MG63 (cell line): ENCODE measurements around the gene RNF213. TPM values are rescaled to one million over a fixed set of nuclear protein-coding genes. Genes with fewer than 3 reads are reported as not detected.
A peak's percentile ranks its signal among the peaks of the same experiment; 100 is the strongest.

Source experiments
- DNase-seq: peaks from one replicate; pipeline ENCODE4 v3.0.0-alpha.2; 2020
- H3K27me3 ChIP-seq: fragments of 250-450 bp; sonication (Bioruptor Pico); 2 replicates; pipeline ENCODE4 v1.5.1; 2020; ENCODE audit warnings: mild to moderate bottlenecking, moderate library complexity
- H3K36me3 ChIP-seq: fragments of 250-450 bp; sonication (Bioruptor Pico); 2 replicates; pipeline ENCODE4 v1.5.1; 2020; ENCODE audit warnings: mild to moderate bottlenecking, moderate library complexity
- H3K4me3 ChIP-seq: fragments of 250-450 bp; sonication (Bioruptor Pico); 2 replicates; pipeline ENCODE4 v1.5.1; 2020; ENCODE audit warnings: mild to moderate bottlenecking, moderate library complexity
- H3K9me3 ChIP-seq: fragments of 250-450 bp; sonication (Bioruptor Pico); 2 replicates; pipeline ENCODE4 v1.5.1; 2020; ENCODE audit warnings: mild to moderate bottlenecking, moderate library complexity
- total RNA-seq: library from RNA; depleted of rRNA; stranded (reverse); fragments of >200 nt; shearing (Covaris generic); gene quantifications from 2 replicates; pipeline ENCODE4 v1.2.3, GENCODE V29; 2014; ENCODE audit warnings: low replicate concordance

Gene RNF213
- total RNA-seq, 1 experiment from 2014 or later, result 22.5 TPM

DNA sequence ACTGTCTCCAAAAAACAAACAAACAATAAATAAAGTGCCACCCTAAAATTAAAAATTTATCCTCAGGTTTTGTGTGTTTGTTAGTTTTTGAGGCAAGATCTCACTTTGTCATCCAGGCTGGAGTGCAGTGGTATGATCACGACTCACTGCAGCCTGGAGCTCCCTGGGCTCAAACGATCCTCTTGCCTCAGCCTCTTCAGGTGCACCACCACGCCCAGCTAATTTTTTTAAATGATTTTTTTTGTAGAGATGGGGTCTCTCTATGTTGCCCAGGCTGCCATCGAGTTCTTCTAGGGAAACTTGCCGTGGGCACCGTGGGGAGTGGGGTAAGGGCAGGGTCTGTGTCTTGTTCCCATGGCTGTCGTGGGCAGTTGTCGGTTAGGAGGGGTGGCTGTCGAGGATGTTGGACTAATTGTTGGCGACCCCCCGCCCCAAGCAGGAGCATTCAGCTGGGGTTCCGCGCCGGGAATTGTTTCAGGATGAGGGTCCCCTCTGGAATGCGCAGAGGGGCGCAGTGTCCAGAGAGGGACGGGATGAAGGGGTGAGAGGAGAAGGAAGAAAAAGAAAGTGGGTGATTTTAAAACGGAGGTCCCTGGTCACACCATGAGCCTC is 1.1 kb upstream of the RNF213 start:
- Histone ChIP-seq H3K9me3 (no peaks in the 10 kb centered on the region), H3K4me3 (peak overlapping the region; percentile 57), H3K27me3 (no peaks in the 10 kb centered on the region), H3K36me3 (peaks cover 13% of the 10 kb centered on the region)
- DNase-seq, result peak; percentile 41

DNA sequence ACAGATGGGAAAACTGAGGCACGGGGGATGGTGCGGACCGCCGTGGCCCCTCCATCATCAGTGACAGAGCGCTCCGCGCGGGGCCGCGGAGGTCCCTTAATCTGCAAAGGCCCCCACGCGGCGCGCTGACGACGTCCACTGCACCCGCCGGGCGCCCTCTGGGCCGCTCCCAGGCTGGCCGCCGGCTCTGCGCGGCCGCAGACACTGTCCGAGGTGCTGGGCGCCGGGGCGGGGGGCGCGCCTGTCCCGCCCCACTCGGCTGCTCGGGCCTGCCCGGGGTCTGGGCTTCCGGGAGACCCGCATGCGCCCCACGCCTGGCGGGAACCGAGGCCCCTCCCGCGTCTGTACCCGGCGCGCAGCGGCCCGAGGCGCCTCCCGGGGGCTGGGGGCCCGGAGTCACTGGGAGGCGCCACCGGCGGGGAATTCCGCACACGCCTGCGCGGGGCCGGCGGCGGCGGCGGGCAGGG is 550 bp upstream of the RNF213 start:
- DNase-seq, result peak; percentile 85
- H3K4me3 ChIP-seq, result peak overlapping the region; percentile 57
- no peaks in the 10 kb centered on the region for H3K9me3 ChIP-seq
- H3K27me3 ChIP-seq, result no peaks in the 10 kb centered on the region
- peaks cover 16% of the 10 kb centered on the region for H3K36me3 ChIP-seq

GRCh38 chr17:80261159-80261894 is 675 bp downstream of the RNF213 start:
- H3K36me3 ChIP-seq, result peaks cover 28% of the 10 kb centered on the region
- DNase-seq, result peak; percentile 40

GRCh38 chr17:80261895-80262279 is 1.2 kb downstream of the RNF213 start:
- no peaks in the 10 kb centered on the region for H3K9me3 ChIP-seq
- H3K36me3 ChIP-seq, result peaks cover 34% of the 10 kb centered on the region
- no peak for DNase-seq
- H3K4me3 ChIP-seq, result peak overlapping the region; percentile 82
- no peaks in the 10 kb centered on the region for H3K27me3 ChIP-seq

More at GRCh38 chr17:80261159-80261894, 675 bp downstream of the RNF213 start:
- Histone ChIP-seq H3K9me3 (no peaks in the 10 kb centered on the region), H3K4me3 (peak overlapping the region; percentile 82), H3K27me3 (no peaks in the 10 kb centered on the region)

- Histone ChIP-seq H3K9me3 (no peaks in the 10 kb centered on the region), H3K36me3 (peaks cover 35% of the 10 kb centered on the region), H3K27me3 (no peaks in the 10 kb centered on the region), H3K4me3 (no peak overlapping the region)
- no peak for DNase-seq
These were observed 1.6 kb downstream of the RNF213 start for GRCh38 chr17:80262291-80262690.

GRCh38 chr17:80262775-80263244 is 2.2 kb downstream of the RNF213 start:
- Histone ChIP-seq H3K27me3 (no peaks in the 10 kb centered on the region), H3K4me3 (no peak overlapping the region), H3K9me3 (no peaks in the 10 kb centered on the region), H3K36me3 (peaks cover 38% of the 10 kb centered on the region)
- DNase-seq, result no peak

- no peaks in the 10 kb centered on the region for H3K27me3 ChIP-seq
- H3K36me3 ChIP-seq, result peaks cover 42% of the 10 kb centered on the region
- no peaks in the 10 kb centered on the region for H3K9me3 ChIP-seq
- H3K4me3 ChIP-seq, result no peak overlapping the region
- DNase-seq, result no peak
These were observed 2.9 kb downstream of the RNF213 start for GRCh38 chr17:80263253-80264204.

DNA sequence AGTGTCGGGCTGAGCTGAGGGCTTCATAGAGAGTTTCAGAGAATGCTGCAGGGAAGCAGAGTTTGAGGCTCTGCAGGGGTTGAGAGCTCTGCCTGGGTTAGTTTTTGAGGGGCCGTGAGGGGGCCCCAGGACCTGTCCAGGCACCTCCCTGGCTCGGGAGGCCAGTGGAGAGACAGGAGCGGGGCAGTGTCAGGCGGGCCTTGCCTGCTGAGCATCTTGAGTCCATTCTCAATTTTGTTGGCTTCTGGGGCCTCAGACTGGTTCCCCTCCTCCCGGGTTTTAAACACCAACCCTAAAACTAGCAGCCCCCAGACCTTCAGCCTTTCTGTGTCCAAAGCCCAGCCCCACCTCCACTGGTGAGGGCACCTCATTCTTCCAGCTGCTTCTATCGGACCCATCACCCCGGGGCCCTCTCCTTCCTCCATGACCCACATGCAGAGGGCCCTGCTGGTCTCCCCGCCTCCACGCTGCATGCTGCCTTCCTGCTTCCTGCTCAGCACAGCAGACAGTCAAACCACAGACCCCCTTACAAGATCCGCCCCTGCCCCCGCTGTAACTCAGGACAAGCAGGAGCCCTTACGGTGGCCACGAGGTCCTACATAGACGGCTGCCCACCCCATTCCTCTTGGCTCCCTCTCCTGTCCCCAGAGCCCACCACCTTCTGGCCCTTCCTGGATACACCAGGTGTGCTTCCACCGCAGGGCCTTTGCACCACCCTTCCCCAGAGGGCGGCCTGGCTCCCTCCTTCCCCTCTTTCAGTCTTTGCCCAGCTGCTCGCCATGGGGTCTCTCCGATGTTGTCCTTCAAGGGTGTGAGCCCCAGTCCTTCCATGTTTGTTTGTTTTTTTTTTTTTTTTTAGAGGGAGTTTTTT is 3.8 kb downstream of the RNF213 start:
- H3K4me3 ChIP-seq, result no peak overlapping the region
- peaks cover 51% of the 10 kb centered on the region for H3K36me3 ChIP-seq
- no peaks in the 10 kb centered on the region for H3K9me3 ChIP-seq
- no peak for DNase-seq
- H3K27me3 ChIP-seq, result no peaks in the 10 kb centered on the region

DNA sequence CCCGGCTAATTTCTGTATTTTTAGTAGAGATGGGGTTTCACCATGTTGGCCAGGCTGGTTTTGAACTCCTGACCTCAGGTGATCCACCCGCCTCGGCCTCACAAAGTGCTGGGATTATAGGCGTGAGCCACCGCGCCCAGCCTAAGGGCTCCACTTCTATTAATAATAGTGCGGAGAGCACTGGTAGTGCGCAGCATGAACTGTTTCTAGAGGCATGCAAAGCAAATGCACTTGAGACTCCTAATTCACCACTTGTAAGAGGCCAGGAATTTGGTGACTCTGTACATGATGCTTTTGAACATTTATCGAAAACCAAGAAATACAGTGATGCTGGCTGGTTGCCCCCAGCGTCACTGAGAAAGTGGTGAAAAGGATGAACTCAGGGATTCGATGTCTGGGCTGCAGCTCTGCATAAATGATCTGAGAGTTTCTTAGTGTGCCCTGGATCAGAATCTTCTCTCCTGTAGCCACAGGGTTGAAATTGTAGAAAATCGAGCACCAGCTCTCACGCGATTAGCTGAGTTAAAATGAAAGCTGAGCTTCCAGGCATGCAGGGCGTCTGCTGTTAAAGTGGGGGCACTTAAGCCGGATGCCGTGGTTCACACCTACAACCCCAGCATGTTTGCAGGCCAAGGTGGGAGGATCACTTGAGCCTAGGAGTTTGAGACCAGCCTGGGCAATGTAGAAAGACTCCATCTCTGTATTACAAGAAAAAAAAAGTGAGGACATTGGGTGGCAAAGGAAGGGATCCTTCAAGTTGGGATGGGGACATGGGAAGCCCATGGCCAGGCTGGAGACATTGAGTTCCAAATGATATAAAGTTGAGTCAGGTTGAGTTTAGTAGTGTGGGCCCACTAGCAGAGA is 4.8 kb downstream of the RNF213 start:
- no peak for DNase-seq
- Histone ChIP-seq H3K9me3 (no peaks in the 10 kb centered on the region), H3K27me3 (no peaks in the 10 kb centered on the region), H3K4me3 (no peak overlapping the region), H3K36me3 (peaks cover 56% of the 10 kb centered on the region)

GRCh38 chr17:80267391-80267790 is 6.7 kb downstream of the RNF213 start:
- Histone ChIP-seq H3K9me3 (0 out of 2 replicates have a peak, but pooled peaks cover 2% of the 10 kb centered on the region), H3K36me3 (peaks cover 66% of the 10 kb centered on the region), H3K4me3 (no peak overlapping the region), H3K27me3 (no peaks in the 10 kb centered on the region)
- DNase-seq, result no peak

GRCh38 chr17:80268427-80268826 is 7.8 kb downstream of the RNF213 start:
- H3K9me3 ChIP-seq, result 0 out of 2 replicates have a peak, but pooled peaks cover 2% of the 10 kb centered on the region
- no peaks in the 10 kb centered on the region for H3K27me3 ChIP-seq
- peaks cover 64% of the 10 kb centered on the region for H3K36me3 ChIP-seq
- DNase-seq, result no peak
- H3K4me3 ChIP-seq, result no peak overlapping the region

GRCh38 chr17:80269405-80269807 is 8.8 kb downstream of the RNF213 start:
- DNase-seq, result no peak
- 0 out of 2 replicates have a peak, but pooled peaks cover 2% of the 10 kb centered on the region for H3K9me3 ChIP-seq
- H3K27me3 ChIP-seq, result no peaks in the 10 kb centered on the region
- no peak overlapping the region for H3K4me3 ChIP-seq
- peaks cover 55% of the 10 kb centered on the region for H3K36me3 ChIP-seq

DNA sequence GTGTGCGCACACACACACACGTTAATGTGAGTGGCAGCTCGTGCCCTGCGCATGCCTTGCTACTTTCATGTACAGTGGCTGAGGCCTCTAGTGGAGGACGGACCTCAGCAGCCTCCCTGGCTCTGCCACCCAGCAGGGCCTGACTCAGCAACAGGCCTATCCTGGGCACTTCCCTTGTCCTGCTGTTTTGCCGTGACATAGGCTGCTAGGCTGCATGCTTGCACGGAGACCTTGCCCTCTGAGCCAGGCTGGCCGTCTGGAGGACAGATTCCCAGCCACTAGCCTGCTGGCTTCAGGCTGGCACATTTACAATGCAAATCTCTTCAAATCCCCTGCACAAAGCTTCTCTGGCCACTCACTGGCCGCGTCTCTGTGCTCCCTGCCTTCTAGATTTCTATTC is 9.5 kb downstream of the RNF213 start:
- DNase-seq, result no peak
- Histone ChIP-seq H3K36me3 (peaks cover 51% of the 10 kb centered on the region), H3K27me3 (no peaks in the 10 kb centered on the region), H3K9me3 (0 out of 2 replicates have a peak, but pooled peaks cover 2% of the 10 kb centered on the region), H3K4me3 (no peak overlapping the region)

- peaks cover 46% of the 10 kb centered on the region for H3K36me3 ChIP-seq
- 0 out of 2 replicates have a peak, but pooled peaks cover 2% of the 10 kb centered on the region for H3K9me3 ChIP-seq
- H3K4me3 ChIP-seq, result no peak overlapping the region
- no peak for DNase-seq
- no peaks in the 10 kb centered on the region for H3K27me3 ChIP-seq
These were observed 10.2 kb downstream of the RNF213 start for GRCh38 chr17:80270836-80271235.

- no peak for DNase-seq
- Histone ChIP-seq H3K9me3 (0 out of 2 replicates have a peak, but pooled peaks cover 2% of the 10 kb centered on the region), H3K4me3 (no peak overlapping the region), H3K27me3 (no peaks in the 10 kb centered on the region), H3K36me3 (peaks cover 42% of the 10 kb centered on the region)
These were observed 11.7 kb downstream of the RNF213 start for GRCh38 chr17:80272366-80272765.
